HG03097 (cell line): ENCODE measurements around the gene CLEC2L.
A peak's percentile ranks its signal among the peaks of the same experiment; 100 is the strongest.

Experiments used
- ATAC-seq: cut with Tn5 transposase; IDR thresholded peaks from one replicate; pipeline ENCODE4 v1.9.1; 2021; ENCODE audit not compliant: unreplicated experiment, low FRiP score

Gene CLEC2L

GRCh38 chr7:139523199-139523941 lies at the start of gene CLEC2L:
CLEC2L (plus strand) TSS chr7:139523685; CDS start chr7:139523928, 243 bp downstream.
- no peak for ATAC-seq

GRCh38 chr7:139476139-139476538 lies 47.3 kb upstream of the CLEC2L start:
- ATAC-seq = no peak

- ATAC-seq = no peak
Measured at GRCh38 chr7:139476891-139477290, 46.6 kb upstream of the CLEC2L start.

GRCh38 chr7:139479620-139480019 lies 43.9 kb upstream of the CLEC2L start:
- ATAC-seq = no peak

- ATAC-seq = no peak
Measured at GRCh38 chr7:139481364-139481763, 42.1 kb upstream of the CLEC2L start.

- ATAC-seq = no peak
Measured at GRCh38 chr7:139482122-139482521, 41.4 kb upstream of the CLEC2L start.

GRCh38 chr7:139482662-139483466 lies 40.6 kb upstream of the CLEC2L start:
- no peak for ATAC-seq

- no peak for ATAC-seq
Measured at GRCh38 chr7:139487366-139488080, 36.0 kb upstream of the CLEC2L start.

- ATAC-seq = no peak
Measured at GRCh38 chr7:139488810-139489209, 34.7 kb upstream of the CLEC2L start.

GRCh38 chr7:139490130-139490529 lies 33.4 kb upstream of the CLEC2L start:
- no peak for ATAC-seq

GRCh38 chr7:139492293-139492692 lies 31.2 kb upstream of the CLEC2L start:
- ATAC-seq = no peak

- ATAC-seq = peak; percentile 83
Measured at GRCh38 chr7:139494835-139495579, 28.5 kb upstream of the CLEC2L start.

- ATAC-seq = no peak
Measured at GRCh38 chr7:139495580-139496125, 27.8 kb upstream of the CLEC2L start.

- no peak for ATAC-seq
Measured at GRCh38 chr7:139496528-139496927, 27.0 kb upstream of the CLEC2L start.

GRCh38 chr7:139500770-139501138 lies 22.7 kb upstream of the CLEC2L start:
- ATAC-seq = no peak

- ATAC-seq = no peak
Measured at GRCh38 chr7:139502226-139502625, 21.3 kb upstream of the CLEC2L start.

- ATAC-seq = no peak
Measured at GRCh38 chr7:139505563-139505962, 17.9 kb upstream of the CLEC2L start.

- ATAC-seq = no peak
Measured at GRCh38 chr7:139509535-139509934, 13.9 kb upstream of the CLEC2L start.

- ATAC-seq = no peak
Measured at GRCh38 chr7:139511315-139511714, 12.2 kb upstream of the CLEC2L start.

GRCh38 chr7:139515266-139515665 lies 8.2 kb upstream of the CLEC2L start:
- ATAC-seq = no peak
